SH-SY5Y (cell line): ENCODE results near the gene NUDT8.

ENCODE experiments used
- GATA2 ChIP-seq: IDR thresholded peaks from 2 replicates; pipeline ENCODE4 v1.6.1; 2011; ENCODE audit warnings: mild to moderate bottlenecking, low read depth, low read length
- GATA3 ChIP-seq: IDR thresholded peaks from 2 replicates; pipeline ENCODE4 v1.6.1; 2011; ENCODE audit warnings: low read depth, mild to moderate bottlenecking, low read length, moderate library complexity

Gene NUDT8

GRCh38 chr11:67640021-67640757 lies 10.5 kb upstream of the NUDT8 start:
- TF ChIP-seq GATA2 (no peak), GATA3 (no peak)

- TF ChIP-seq GATA2 (no peak), GATA3 (no peak)
Observed at GRCh38 chr11:67639438-67639859, 9.7 kb upstream of the NUDT8 start, which contains the start of gene TBX10. Gene TBX10 (minus strand): TSS chr11:67639763. CDS start chr11:67639472, 291 bp downstream.

GRCh38 chr11:67638535-67639437 lies 9.0 kb upstream of the NUDT8 start:
- no peak for TF ChIP-seq GATA3
- TF ChIP-seq GATA2, result no peak

- no peak for TF ChIP-seq GATA2
- no peak for TF ChIP-seq GATA3
Observed at GRCh38 chr11:67636962-67637361, 7.2 kb upstream of the NUDT8 start.

- no peak for TF ChIP-seq GATA2
- no peak for TF ChIP-seq GATA3
Observed at GRCh38 chr11:67635231-67635521, 5.4 kb upstream of the NUDT8 start.

GRCh38 chr11:67634366-67635230 lies 4.9 kb upstream of the NUDT8 start:
- TF ChIP-seq GATA2 (no peak), GATA3 (no peak)

- TF ChIP-seq GATA3 (no peak), GATA2 (no peak)
Observed at GRCh38 chr11:67633758-67634365, 4.1 kb upstream of the NUDT8 start.

GRCh38 chr11:67632982-67633755 lies 3.4 kb upstream of the NUDT8 start:
- TF ChIP-seq GATA3 (no peak), GATA2 (no peak)

- TF ChIP-seq GATA3, result no peak
- TF ChIP-seq GATA2, result no peak
Observed at GRCh38 chr11:67632175-67632981, 2.6 kb upstream of the NUDT8 start.

GRCh38 chr11:67631853-67632174 lies 2.1 kb upstream of the NUDT8 start:
- TF ChIP-seq GATA3 (no peak), GATA2 (no peak)

GRCh38 chr11:67631411-67631810 lies 1.7 kb upstream of the NUDT8 start:
- TF ChIP-seq GATA2, result peak; percentile 57
- no peak for TF ChIP-seq GATA3

GRCh38 chr11:67630943-67631331 lies 1.2 kb upstream of the NUDT8 start:
- TF ChIP-seq GATA3 (no peak), GATA2 (no peak)

- TF ChIP-seq GATA3 (no peak), GATA2 (no peak)
Observed at GRCh38 chr11:67630228-67630942, 648 bp upstream of the NUDT8 start.
